Measurements from ENCODE around the gene MSI2.

Gene MSI2

GRCh38 chr17:57447990-57448758, 191.9 kb downstream of the MSI2 start:
- in situ Hi-C loops (cut with MboI; ENCODE audit: low sequenced_read_pairs) = no loop called here

GRCh38 chr17:57448759-57449283, 192.5 kb downstream of the MSI2 start:
- in situ Hi-C loops (cut with MboI; ENCODE audit: low sequenced_read_pairs) = no loop called here

- in situ Hi-C loops (cut with MboI; ENCODE audit: low sequenced_read_pairs) = no loop called here
Measured at GRCh38 chr17:57451191-57451590, 194.9 kb downstream of the MSI2 start.

- in situ Hi-C loops (cut with MboI; ENCODE audit: low sequenced_read_pairs) = no loop called here
Measured at GRCh38 chr17:57451643-57452042, 195.3 kb downstream of the MSI2 start.

- in situ Hi-C loops (cut with MboI; ENCODE audit: low sequenced_read_pairs) = no loop called here
Measured at GRCh38 chr17:57453841-57454425, 197.6 kb downstream of the MSI2 start.

GRCh38 chr17:57454729-57455062, 198.4 kb downstream of the MSI2 start:
- in situ Hi-C loops (cut with MboI; ENCODE audit: low sequenced_read_pairs) = no loop called here

- in situ Hi-C loops (cut with MboI; ENCODE audit: low sequenced_read_pairs) = no loop called here
Measured at GRCh38 chr17:57455063-57455914, 199.0 kb downstream of the MSI2 start.

- in situ Hi-C loops (cut with MboI; ENCODE audit: low sequenced_read_pairs) = no loop called here
Measured at GRCh38 chr17:57456622-57457021, 200.3 kb downstream of the MSI2 start.

- in situ Hi-C loops (cut with MboI; ENCODE audit: low sequenced_read_pairs) = no loop called here
Measured at GRCh38 chr17:57457188-57457587, 200.9 kb downstream of the MSI2 start.

- in situ Hi-C loops (cut with MboI; ENCODE audit: low sequenced_read_pairs) = no loop called here
Measured at GRCh38 chr17:57458718-57459285, 202.5 kb downstream of the MSI2 start.

GRCh38 chr17:57459286-57459915, 203.1 kb downstream of the MSI2 start:
- in situ Hi-C loops (cut with MboI; ENCODE audit: low sequenced_read_pairs) = no loop called here

- in situ Hi-C loops (cut with MboI; ENCODE audit: low sequenced_read_pairs) = no loop called here
Measured at GRCh38 chr17:57461082-57461481, 204.8 kb downstream of the MSI2 start.

GRCh38 chr17:57462007-57462579, 205.8 kb downstream of the MSI2 start:
- in situ Hi-C loops (cut with MboI; ENCODE audit: low sequenced_read_pairs) = no loop called here

GRCh38 chr17:57463103-57463885, 207.0 kb downstream of the MSI2 start:
- in situ Hi-C loops (cut with MboI; ENCODE audit: low sequenced_read_pairs) = no loop called here

- in situ Hi-C loops (cut with MboI; ENCODE audit: low sequenced_read_pairs) = no loop called here
Measured at GRCh38 chr17:57464191-57464864, 208.0 kb downstream of the MSI2 start.

- in situ Hi-C loops (cut with MboI; ENCODE audit: low sequenced_read_pairs) = no loop called here
Measured at GRCh38 chr17:57465610-57466009, 209.3 kb downstream of the MSI2 start.

GRCh38 chr17:57466017-57466471, 209.7 kb downstream of the MSI2 start:
- in situ Hi-C loops (cut with MboI; ENCODE audit: low sequenced_read_pairs) = no loop called here

GRCh38 chr17:57466521-57466920, 210.2 kb downstream of the MSI2 start:
- in situ Hi-C loops (cut with MboI; ENCODE audit: low sequenced_read_pairs) = no loop called here

GRCh38 chr17:57467226-57467625, 210.9 kb downstream of the MSI2 start:
- in situ Hi-C loops (cut with MboI; ENCODE audit: low sequenced_read_pairs) = no loop called here
